Hepatocyte (in vitro differentiated cells): Measurements from ENCODE around the gene SLC30A1.

Experiments used
- EZH2phosphoT487 ChIP-seq: fragments of 200-600 bp; sonication (generic); IDR thresholded peaks from one replicate; pipeline ENCODE4 v1.6.1; 2018; ENCODE audit warnings: antibody characterized with exemption, mild to moderate bottlenecking, low read depth, moderate library complexity; ENCODE audit not compliant: unreplicated experiment, severe bottlenecking
- TF ChIP-seq, protein P1 (sequence below): fragments of 200-600 bp; sonication (generic); IDR thresholded peaks from 2 replicates; pipeline ENCODE4 v1.5.1; 2016; ENCODE audit warnings: antibody characterized with exemption, mild to moderate bottlenecking; ENCODE audit not compliant: poor library complexity

DNA sequence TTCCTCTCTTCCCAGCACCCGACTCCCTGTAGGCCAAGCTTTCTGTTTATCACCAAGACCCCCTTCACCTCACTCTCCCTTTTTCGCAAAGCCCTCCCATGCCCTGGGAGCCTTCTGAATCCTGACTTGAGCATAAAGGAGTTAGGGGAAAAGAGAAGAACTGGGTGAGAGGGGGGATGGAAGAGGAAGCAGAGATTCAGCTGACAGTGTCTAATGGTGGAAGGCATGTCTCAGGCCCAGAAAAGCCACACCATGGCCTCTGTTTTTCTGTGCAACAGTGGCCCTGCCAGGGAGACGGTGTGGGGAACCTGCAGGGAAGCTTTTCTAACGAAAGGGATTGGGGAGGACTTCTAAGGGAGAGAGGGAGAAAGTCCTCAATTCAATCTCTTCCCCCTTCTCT is 32.9 kb upstream of the SLC30A1 start:
- TF ChIP-seq, protein P1, sequence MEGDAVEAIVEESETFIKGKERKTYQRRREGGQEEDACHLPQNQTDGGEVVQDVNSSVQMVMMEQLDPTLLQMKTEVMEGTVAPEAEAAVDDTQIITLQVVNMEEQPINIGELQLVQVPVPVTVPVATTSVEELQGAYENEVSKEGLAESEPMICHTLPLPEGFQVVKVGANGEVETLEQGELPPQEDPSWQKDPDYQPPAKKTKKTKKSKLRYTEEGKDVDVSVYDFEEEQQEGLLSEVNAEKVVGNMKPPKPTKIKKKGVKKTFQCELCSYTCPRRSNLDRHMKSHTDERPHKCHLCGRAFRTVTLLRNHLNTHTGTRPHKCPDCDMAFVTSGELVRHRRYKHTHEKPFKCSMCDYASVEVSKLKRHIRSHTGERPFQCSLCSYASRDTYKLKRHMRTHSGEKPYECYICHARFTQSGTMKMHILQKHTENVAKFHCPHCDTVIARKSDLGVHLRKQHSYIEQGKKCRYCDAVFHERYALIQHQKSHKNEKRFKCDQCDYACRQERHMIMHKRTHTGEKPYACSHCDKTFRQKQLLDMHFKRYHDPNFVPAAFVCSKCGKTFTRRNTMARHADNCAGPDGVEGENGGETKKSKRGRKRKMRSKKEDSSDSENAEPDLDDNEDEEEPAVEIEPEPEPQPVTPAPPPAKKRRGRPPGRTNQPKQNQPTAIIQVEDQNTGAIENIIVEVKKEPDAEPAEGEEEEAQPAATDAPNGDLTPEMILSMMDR = no peak
- TF ChIP-seq EZH2phosphoT487 = no peak
